GM12872 (cell line): Measurements from ENCODE around the gene NXPH4.

Experiments used
- TF ChIP-seq, protein P1 (sequence below): IDR thresholded peaks from 3 replicates; pipeline ENCODE4 v1.5.1; 2011; ENCODE audit warnings: low read depth, mild to moderate bottlenecking, low read length, moderate library complexity; ENCODE audit not compliant: insufficient read depth

The NXPH4 gene

DNA sequence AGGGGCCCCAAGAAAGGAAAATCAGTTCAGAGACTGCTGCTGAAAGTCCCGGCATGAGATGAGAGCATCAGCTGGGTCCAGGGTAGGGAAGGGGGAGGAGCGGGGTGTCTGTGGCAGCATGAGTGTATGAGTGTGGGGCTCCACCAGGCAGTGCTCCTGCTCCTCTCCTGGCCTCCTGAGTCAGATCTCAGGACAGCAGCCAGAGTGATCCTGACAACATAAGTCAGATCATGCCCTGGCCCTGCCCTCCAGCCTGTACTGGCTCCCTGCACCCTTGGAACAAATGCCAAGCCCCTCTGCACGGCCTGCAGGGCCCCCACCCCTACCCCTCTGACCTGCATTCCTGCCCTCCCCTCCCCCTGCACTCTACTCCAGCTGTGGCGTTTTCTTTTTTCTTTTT, 44.9 kb upstream of the NXPH4 start:
- TF ChIP-seq, protein P1, sequence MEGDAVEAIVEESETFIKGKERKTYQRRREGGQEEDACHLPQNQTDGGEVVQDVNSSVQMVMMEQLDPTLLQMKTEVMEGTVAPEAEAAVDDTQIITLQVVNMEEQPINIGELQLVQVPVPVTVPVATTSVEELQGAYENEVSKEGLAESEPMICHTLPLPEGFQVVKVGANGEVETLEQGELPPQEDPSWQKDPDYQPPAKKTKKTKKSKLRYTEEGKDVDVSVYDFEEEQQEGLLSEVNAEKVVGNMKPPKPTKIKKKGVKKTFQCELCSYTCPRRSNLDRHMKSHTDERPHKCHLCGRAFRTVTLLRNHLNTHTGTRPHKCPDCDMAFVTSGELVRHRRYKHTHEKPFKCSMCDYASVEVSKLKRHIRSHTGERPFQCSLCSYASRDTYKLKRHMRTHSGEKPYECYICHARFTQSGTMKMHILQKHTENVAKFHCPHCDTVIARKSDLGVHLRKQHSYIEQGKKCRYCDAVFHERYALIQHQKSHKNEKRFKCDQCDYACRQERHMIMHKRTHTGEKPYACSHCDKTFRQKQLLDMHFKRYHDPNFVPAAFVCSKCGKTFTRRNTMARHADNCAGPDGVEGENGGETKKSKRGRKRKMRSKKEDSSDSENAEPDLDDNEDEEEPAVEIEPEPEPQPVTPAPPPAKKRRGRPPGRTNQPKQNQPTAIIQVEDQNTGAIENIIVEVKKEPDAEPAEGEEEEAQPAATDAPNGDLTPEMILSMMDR: no peak

DNA sequence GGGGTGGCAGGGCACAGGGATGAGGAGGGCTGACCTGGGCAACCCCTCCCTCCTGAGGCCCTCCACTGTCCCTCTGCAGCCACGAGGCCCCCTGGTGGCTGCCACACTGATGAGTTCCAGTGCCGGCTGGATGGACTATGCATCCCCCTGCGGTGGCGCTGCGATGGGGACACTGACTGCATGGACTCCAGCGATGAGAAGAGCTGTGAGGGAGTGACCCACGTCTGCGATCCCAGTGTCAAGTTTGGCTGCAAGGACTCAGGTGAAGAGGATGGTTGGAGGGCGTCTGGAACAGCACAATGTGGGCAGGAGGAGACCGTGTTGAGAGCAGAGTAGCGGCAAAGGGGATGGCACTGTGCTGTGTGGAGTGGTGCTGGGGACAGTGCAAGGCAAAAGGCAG, 43.5 kb upstream of the NXPH4 start:
- TF ChIP-seq, protein P1: peak; percentile 66

DNA sequence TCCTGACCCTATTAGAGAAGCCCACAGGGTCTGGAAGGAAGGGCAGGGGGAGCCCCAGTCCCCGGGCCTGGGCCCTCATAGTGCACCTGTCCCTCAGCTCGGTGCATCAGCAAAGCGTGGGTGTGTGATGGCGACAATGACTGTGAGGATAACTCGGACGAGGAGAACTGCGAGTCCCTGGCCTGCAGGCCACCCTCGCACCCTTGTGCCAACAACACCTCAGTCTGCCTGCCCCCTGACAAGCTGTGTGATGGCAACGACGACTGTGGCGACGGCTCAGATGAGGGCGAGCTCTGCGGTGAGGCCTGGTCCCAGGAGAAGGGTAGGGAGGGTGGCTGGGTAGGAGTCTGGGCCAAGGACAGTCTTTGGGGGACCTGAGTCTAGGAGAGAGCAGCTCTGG, 42.9 kb upstream of the NXPH4 start:
- TF ChIP-seq, protein P1: no peak

DNA sequence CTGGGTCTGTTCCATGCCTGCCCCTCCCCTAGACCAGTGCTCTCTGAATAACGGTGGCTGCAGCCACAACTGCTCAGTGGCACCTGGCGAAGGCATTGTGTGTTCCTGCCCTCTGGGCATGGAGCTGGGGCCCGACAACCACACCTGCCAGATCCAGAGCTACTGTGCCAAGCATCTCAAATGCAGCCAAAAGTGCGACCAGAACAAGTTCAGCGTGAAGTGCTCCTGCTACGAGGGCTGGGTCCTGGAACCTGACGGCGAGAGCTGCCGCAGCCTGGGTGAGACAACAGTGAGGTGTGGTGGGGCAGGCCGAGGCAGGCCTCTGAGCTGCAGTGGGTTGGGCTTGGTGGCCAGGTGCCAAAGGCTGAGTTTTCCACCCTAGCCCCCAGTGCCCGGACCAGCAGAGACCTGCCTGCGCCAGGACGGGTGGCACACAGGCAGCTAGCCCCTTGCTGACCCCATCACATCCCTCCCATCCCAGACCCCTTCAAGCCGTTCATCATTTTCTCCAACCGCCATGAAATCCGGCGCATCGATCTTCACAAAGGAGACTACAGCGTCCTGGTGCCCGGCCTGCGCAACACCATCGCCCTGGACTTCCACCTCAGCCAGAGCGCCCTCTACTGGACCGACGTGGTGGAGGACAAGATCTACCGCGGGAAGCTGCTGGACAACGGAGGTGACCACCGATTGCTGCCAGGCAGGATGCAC, 41.0 kb upstream of the NXPH4 start:
- TF ChIP-seq, protein P1: peak; percentile 54

DNA sequence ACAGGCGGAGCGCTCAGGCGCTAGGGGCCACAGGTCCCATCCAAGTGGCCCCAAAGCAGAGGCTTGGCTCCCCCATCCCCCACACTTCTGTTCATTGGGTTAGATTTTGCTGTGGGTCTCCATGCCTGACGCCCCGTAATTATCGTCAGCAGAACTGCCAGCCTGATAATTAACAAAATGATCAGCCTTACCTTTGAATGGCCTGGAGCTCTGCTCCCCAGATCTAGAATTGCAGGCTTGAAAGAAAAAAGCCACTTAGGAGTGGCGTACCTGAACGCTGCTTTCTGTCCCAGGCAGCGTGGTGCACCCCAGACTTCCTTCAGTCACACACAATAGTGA, 40.5 kb upstream of the NXPH4 start:
- TF ChIP-seq, protein P1: no peak; the same call in 2 of the 3 replicates

DNA sequence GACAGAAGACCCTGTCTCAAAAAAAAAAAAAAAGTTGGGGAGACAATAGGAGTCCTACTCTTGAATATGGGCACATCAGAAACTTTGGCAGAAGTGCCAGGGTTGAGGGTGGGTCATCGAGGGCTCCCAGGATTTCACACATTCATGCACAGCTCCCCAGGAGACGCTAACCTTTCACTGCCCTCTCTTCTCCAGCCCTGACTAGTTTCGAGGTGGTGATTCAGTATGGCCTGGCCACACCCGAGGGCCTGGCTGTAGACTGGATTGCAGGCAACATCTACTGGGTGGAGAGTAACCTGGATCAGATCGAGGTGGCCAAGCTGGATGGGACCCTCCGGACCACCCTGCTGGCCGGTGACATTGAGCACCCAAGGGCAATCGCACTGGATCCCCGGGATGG, 39.7 kb upstream of the NXPH4 start:
- TF ChIP-seq, protein P1: no peak

DNA sequence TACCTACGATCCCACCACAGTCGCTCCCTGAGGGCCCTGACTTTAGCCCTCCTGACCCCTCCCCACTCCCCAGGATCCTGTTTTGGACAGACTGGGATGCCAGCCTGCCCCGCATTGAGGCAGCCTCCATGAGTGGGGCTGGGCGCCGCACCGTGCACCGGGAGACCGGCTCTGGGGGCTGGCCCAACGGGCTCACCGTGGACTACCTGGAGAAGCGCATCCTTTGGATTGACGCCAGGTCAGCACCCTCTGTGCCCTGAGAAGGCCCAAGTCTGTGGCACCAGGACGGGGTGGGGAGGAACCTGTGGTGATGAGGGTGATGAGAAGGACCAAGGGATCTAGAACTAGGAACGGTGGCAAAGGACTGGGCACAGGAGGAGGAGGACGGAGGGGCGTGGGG, 39.2 kb upstream of the NXPH4 start:
- TF ChIP-seq, protein P1: no peak
